ENCODE results near the gene ZNF669. TPM values are rescaled to one million over a fixed set of nuclear protein-coding genes. Genes with fewer than 3 reads are reported as not detected.

The ZNF669 gene
- total RNA-seq, 1 experiment from 2014 or later: 19.5 TPM

GRCh38 chr1:247119600-247120407, 15.6 kb upstream of the ZNF669 start:
- no peak overlapping the region for H3K18ac ChIP-seq (ENCODE audit: insufficient read length, low read depth, low read length)
- H3K27me3 Mint-ChIP-seq (ENCODE audit: low read depth): peaks cover 8% of the 10 kb centered on the region
- peaks cover 0 to 3% of the 10 kb centered on the region in 2 experiments; a peak in 1 of 4 replicates for H3K4me1 Mint-ChIP-seq
- no peak overlapping the region for H2BK15ac ChIP-seq (ENCODE audit: low read depth, low read length)
- no peak overlapping the region for H3K14ac ChIP-seq (ENCODE audit: insufficient read depth, low read length)
- H3K23ac ChIP-seq (ENCODE audit: insufficient read length, low read depth, low read length): no peak overlapping the region
- WGBS (ENCODE audit: extremely low coverage, insufficient read length, low lambda C conversion rate): no CpG with 5 or more reads among the region's 22 CpGs
- H3K27ac Mint-ChIP-seq: no peak overlapping the region
- no peak overlapping the region for H2AFZ ChIP-seq (ENCODE audit: low read length)
- H2BK120ac ChIP-seq (ENCODE audit: low read depth, low read length, poor library complexity, severe bottlenecking): no peak overlapping the region
- H3T11ph ChIP-seq (ENCODE audit: low read length): no peak overlapping the region
- peak; percentile 6 for DNase-seq
- no peaks in the 10 kb centered on the region for H3K4me1 ChIP-seq (ENCODE audit: insufficient read depth, low read length)
- TF ChIP-seq, protein P1, sequence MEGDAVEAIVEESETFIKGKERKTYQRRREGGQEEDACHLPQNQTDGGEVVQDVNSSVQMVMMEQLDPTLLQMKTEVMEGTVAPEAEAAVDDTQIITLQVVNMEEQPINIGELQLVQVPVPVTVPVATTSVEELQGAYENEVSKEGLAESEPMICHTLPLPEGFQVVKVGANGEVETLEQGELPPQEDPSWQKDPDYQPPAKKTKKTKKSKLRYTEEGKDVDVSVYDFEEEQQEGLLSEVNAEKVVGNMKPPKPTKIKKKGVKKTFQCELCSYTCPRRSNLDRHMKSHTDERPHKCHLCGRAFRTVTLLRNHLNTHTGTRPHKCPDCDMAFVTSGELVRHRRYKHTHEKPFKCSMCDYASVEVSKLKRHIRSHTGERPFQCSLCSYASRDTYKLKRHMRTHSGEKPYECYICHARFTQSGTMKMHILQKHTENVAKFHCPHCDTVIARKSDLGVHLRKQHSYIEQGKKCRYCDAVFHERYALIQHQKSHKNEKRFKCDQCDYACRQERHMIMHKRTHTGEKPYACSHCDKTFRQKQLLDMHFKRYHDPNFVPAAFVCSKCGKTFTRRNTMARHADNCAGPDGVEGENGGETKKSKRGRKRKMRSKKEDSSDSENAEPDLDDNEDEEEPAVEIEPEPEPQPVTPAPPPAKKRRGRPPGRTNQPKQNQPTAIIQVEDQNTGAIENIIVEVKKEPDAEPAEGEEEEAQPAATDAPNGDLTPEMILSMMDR (conservative IDR thresholded peaks at IDR 0.05): no peak
- H3K79me2 ChIP-seq (ENCODE audit: insufficient read depth, low read length): no peaks in the 10 kb centered on the region
- no peak overlapping the region for H3K56ac ChIP-seq (ENCODE audit: insufficient read length, low read depth, low read length)
- no peak overlapping the region for H2AK5ac ChIP-seq (ENCODE audit: insufficient read length, low read length)
- no peaks in the 10 kb centered on the region for H3K79me1 ChIP-seq (ENCODE audit: insufficient read depth, low read depth, low read length, poor library complexity, severe bottlenecking)
- H4K20me1 ChIP-seq (ENCODE audit: control insufficient read depth, insufficient read depth, insufficient read length): no peaks in the 10 kb centered on the region
- H2BK12ac ChIP-seq (ENCODE audit: insufficient read length, low read depth, low read length): no peak overlapping the region
- no peaks in the 10 kb centered on the region for H3K9me3 ChIP-seq (ENCODE audit: control insufficient read depth, low read depth, low read length)
- H2BK20ac ChIP-seq (ENCODE audit: low read depth, low read length, poor library complexity, severe bottlenecking): no peak overlapping the region
- no peak overlapping the region for H4K8ac ChIP-seq (replicated peaks; ENCODE audit: insufficient read length, low read depth, low read length)
- no peak overlapping the region for H3K4me2 ChIP-seq (ENCODE audit: insufficient read depth, insufficient read length, low read length)
- no peak overlapping the region for H2BK5ac ChIP-seq (ENCODE audit: insufficient read length, low read length)
- peaks cover 4 to 5% of the 10 kb centered on the region in 2 experiments; a peak in 4 of 5 replicates for H3K9me3 Mint-ChIP-seq
- no peaks in the 10 kb centered on the region for H3K27me3 ChIP-seq (ENCODE audit: insufficient read depth, low read length)
- H3K23me2 ChIP-seq (ENCODE audit: insufficient read length, low read depth, low read length, poor library complexity, severe bottlenecking): no peaks in the 10 kb centered on the region
- no peak overlapping the region for H3K9ac ChIP-seq (ENCODE audit: extremely low read depth, insufficient read length, low read length)
- H4K5ac ChIP-seq (ENCODE audit: insufficient read length, low read depth, low read length): no peak overlapping the region
- H3K4me3 Mint-ChIP-seq: no peak overlapping the region
- H3K4ac ChIP-seq (ENCODE audit: low read depth, low read length): no peak overlapping the region
- no peak overlapping the region for H3K27ac ChIP-seq (ENCODE audit: insufficient read length, low read depth, low read length)
- H4K91ac ChIP-seq (ENCODE audit: insufficient read length, low read depth, low read length): no peak overlapping the region
- peaks cover 0 to 2% (median 0%) of the 10 kb centered on the region in 3 experiments; a peak in 1 of 7 replicates for H3K36me3 Mint-ChIP-seq (ENCODE audit: insufficient read depth in 1 of 3, low read depth in 3 of 3)

Measured in H9 (cell line).